Progenitor cell of endocrine pancreas (in vitro differentiated cells): ENCODE data around the gene GLDC. TPM values are rescaled to one million over a fixed set of nuclear protein-coding genes. Genes with fewer than 3 reads are reported as not detected.

Experiments
- DNase-seq: peaks from one replicate; pipeline ENCODE4 v3.0.0; 2021; ENCODE audit warnings: low spot score; ENCODE audit not compliant: unreplicated experiment
- H3K27ac Mint-ChIP-seq: 2 replicates; pipeline ENCODE4 v1.8.0; 2021; ENCODE audit warnings: mild to moderate bottlenecking, moderate library complexity, mixed read lengths
- H3K27me3 Mint-ChIP-seq: 2 replicates; pipeline ENCODE4 v1.8.0; 2021; ENCODE audit warnings: mixed read lengths
- H3K36me3 Mint-ChIP-seq: 2 replicates; pipeline ENCODE4 v1.8.0; 2022; ENCODE audit warnings: mixed read lengths; ENCODE audit not compliant: insufficient read depth
- H3K4me1 Mint-ChIP-seq: 2 replicates; pipeline ENCODE4 v1.8.0; 2021; ENCODE audit warnings: low read depth, mixed read lengths
- H3K4me3 Mint-ChIP-seq: 2 replicates; pipeline ENCODE4 v1.8.0; 2021; ENCODE audit warnings: low read depth, mild to moderate bottlenecking, moderate library complexity, mixed read lengths
- H3K9me3 Mint-ChIP-seq: 2 replicates; pipeline ENCODE4 v1.8.0; 2021; ENCODE audit warnings: low read depth, mixed read lengths
- CTCF ChIP-seq: fragments of 200-600 bp; sonication (generic); IDR thresholded peaks from one replicate; pipeline ENCODE4 v1.5.0; 2021; ENCODE audit warnings: antibody characterized with exemption, mild to moderate bottlenecking; ENCODE audit not compliant: unreplicated experiment
- total RNA-seq: library from RNA; stranded (reverse); gene quantifications from 2 replicates; pipeline ENCODE4 v1.2.1, GENCODE V29; 2021

Gene GLDC
- total RNA-seq, 1 donor from 2014 or later = 11.3 TPM

- no peaks in the 10 kb centered on the region for H3K9me3 Mint-ChIP-seq
- no peak overlapping the region for H3K27ac Mint-ChIP-seq
These were observed 32.3 kb upstream of the GLDC start for GRCh38 chr9:6677803-6678202.

GRCh38 chr9:6676254-6676921 lies 30.9 kb upstream of the GLDC start:
- no peak overlapping the region for H3K4me3 Mint-ChIP-seq
- no peaks in the 10 kb centered on the region for H3K36me3 Mint-ChIP-seq
- no peak overlapping the region for H3K27ac Mint-ChIP-seq
- H3K27me3 Mint-ChIP-seq = no peaks in the 10 kb centered on the region
- no peak for TF ChIP-seq CTCF
- H3K9me3 Mint-ChIP-seq = no peaks in the 10 kb centered on the region
- H3K4me1 Mint-ChIP-seq = peaks cover 10% of the 10 kb centered on the region
- DNase-seq = no peak

More at GRCh38 chr9:6677803-6678202, 32.3 kb upstream of the GLDC start:
- Mint-ChIP-seq H3K27me3 (no peaks in the 10 kb centered on the region), H3K4me1 (peaks cover 10% of the 10 kb centered on the region), H3K4me3 (peak overlapping the region; percentile 21), H3K36me3 (no peaks in the 10 kb centered on the region)
- DNase-seq = no peak
- no peak for TF ChIP-seq CTCF

- DNase-seq = no peak
- no peaks in the 10 kb centered on the region for H3K36me3 Mint-ChIP-seq
These were observed 29.7 kb upstream of the GLDC start for GRCh38 chr9:6675268-6675667.

GRCh38 chr9:6673326-6674025 lies 27.9 kb upstream of the GLDC start:
- Mint-ChIP-seq H3K27ac (no peak overlapping the region), H3K9me3 (no peaks in the 10 kb centered on the region)

More at GRCh38 chr9:6675268-6675667, 29.7 kb upstream of the GLDC start:
- TF ChIP-seq CTCF = no peak
- Mint-ChIP-seq H3K27ac (no peak overlapping the region), H3K9me3 (no peaks in the 10 kb centered on the region), H3K4me1 (peaks cover 6% of the 10 kb centered on the region), H3K27me3 (no peaks in the 10 kb centered on the region), H3K4me3 (no peak overlapping the region)

GRCh38 chr9:6672118-6672517 lies 26.6 kb upstream of the GLDC start:
- H3K4me1 Mint-ChIP-seq = peaks cover 7% of the 10 kb centered on the region
- no peak for DNase-seq

More at GRCh38 chr9:6673326-6674025, 27.9 kb upstream of the GLDC start:
- Mint-ChIP-seq H3K4me1 (peaks cover 6% of the 10 kb centered on the region), H3K27me3 (no peaks in the 10 kb centered on the region), H3K36me3 (no peaks in the 10 kb centered on the region), H3K4me3 (no peak overlapping the region)
- TF ChIP-seq CTCF = no peak
- DNase-seq = no peak

More at GRCh38 chr9:6672118-6672517, 26.6 kb upstream of the GLDC start:
- Mint-ChIP-seq H3K9me3 (no peaks in the 10 kb centered on the region), H3K36me3 (no peaks in the 10 kb centered on the region), H3K4me3 (no peak overlapping the region), H3K27me3 (no peaks in the 10 kb centered on the region), H3K27ac (no peak overlapping the region)
- TF ChIP-seq CTCF = no peak
